Progenitor cell of endocrine pancreas (in vitro differentiated cells): ENCODE data around the gene MON1A. TPM values are rescaled to one million over a fixed set of nuclear protein-coding genes. Genes with fewer than 3 reads are reported as not detected.

ENCODE experiments used
- DNase-seq: peaks from one replicate; pipeline ENCODE4 v3.0.0; 2021; ENCODE audit warnings: low spot score; ENCODE audit not compliant: unreplicated experiment
- H3K27ac Mint-ChIP-seq: 2 replicates; pipeline ENCODE4 v1.8.0; 2021; ENCODE audit warnings: mild to moderate bottlenecking, moderate library complexity, mixed read lengths
- H3K27me3 Mint-ChIP-seq: 2 replicates; pipeline ENCODE4 v1.8.0; 2021; ENCODE audit warnings: mixed read lengths
- H3K36me3 Mint-ChIP-seq: 2 replicates; pipeline ENCODE4 v1.8.0; 2022; ENCODE audit warnings: mixed read lengths; ENCODE audit not compliant: insufficient read depth
- H3K4me1 Mint-ChIP-seq: 2 replicates; pipeline ENCODE4 v1.8.0; 2021; ENCODE audit warnings: low read depth, mixed read lengths
- H3K4me3 Mint-ChIP-seq: 2 replicates; pipeline ENCODE4 v1.8.0; 2021; ENCODE audit warnings: low read depth, mild to moderate bottlenecking, moderate library complexity, mixed read lengths
- H3K9me3 Mint-ChIP-seq: 2 replicates; pipeline ENCODE4 v1.8.0; 2021; ENCODE audit warnings: low read depth, mixed read lengths
- CTCF ChIP-seq: fragments of 200-600 bp; sonication (generic); IDR thresholded peaks from one replicate; pipeline ENCODE4 v1.5.0; 2021; ENCODE audit warnings: antibody characterized with exemption, mild to moderate bottlenecking; ENCODE audit not compliant: unreplicated experiment
- total RNA-seq: library from RNA; stranded (reverse); gene quantifications from 2 replicates; pipeline ENCODE4 v1.2.1, GENCODE V29; 2021

The MON1A gene
- total RNA-seq, 1 donor from 2014 or later, result 8.8 TPM

- DNase-seq, result no peak
These were observed 36.8 kb upstream of the MON1A start for GRCh38 chr3:49966233-49966942.

GRCh38 chr3:49955636-49956035, 26.0 kb upstream of the MON1A start:
- Mint-ChIP-seq H3K27ac (no peak overlapping the region), H3K27me3 (no peaks in the 10 kb centered on the region), H3K9me3 (no peaks in the 10 kb centered on the region), H3K4me3 (no peak overlapping the region), H3K36me3 (no peaks in the 10 kb centered on the region), H3K4me1 (no peaks in the 10 kb centered on the region)
- TF ChIP-seq CTCF, result no peak
- no peak for DNase-seq

More at GRCh38 chr3:49966233-49966942, 36.8 kb upstream of the MON1A start:
- H3K4me1 Mint-ChIP-seq, result no peaks in the 10 kb centered on the region
- H3K9me3 Mint-ChIP-seq, result no peaks in the 10 kb centered on the region
- TF ChIP-seq CTCF, result no peak
- H3K4me3 Mint-ChIP-seq, result no peak overlapping the region
- no peak overlapping the region for H3K27ac Mint-ChIP-seq
- no peaks in the 10 kb centered on the region for H3K27me3 Mint-ChIP-seq
- H3K36me3 Mint-ChIP-seq, result peaks cover 17% of the 10 kb centered on the region

- no peak for DNase-seq
These were observed 23.3 kb upstream of the MON1A start for GRCh38 chr3:49952924-49953323.

GRCh38 chr3:49942651-49943050, 13.0 kb upstream of the MON1A start:
- no peak overlapping the region for H3K4me3 Mint-ChIP-seq
- H3K27me3 Mint-ChIP-seq, result no peaks in the 10 kb centered on the region
- TF ChIP-seq CTCF, result no peak
- H3K9me3 Mint-ChIP-seq, result peaks cover 3% of the 10 kb centered on the region
- no peak for DNase-seq
- no peak overlapping the region for H3K27ac Mint-ChIP-seq
- H3K36me3 Mint-ChIP-seq, result peaks cover 5% of the 10 kb centered on the region
- H3K4me1 Mint-ChIP-seq, result peaks cover 8% of the 10 kb centered on the region

More at GRCh38 chr3:49952924-49953323, 23.3 kb upstream of the MON1A start:
- H3K4me3 Mint-ChIP-seq, result no peak overlapping the region
- no peak overlapping the region for H3K27ac Mint-ChIP-seq
- H3K36me3 Mint-ChIP-seq, result no peaks in the 10 kb centered on the region
- no peaks in the 10 kb centered on the region for H3K4me1 Mint-ChIP-seq
- no peak for TF ChIP-seq CTCF
- no peaks in the 10 kb centered on the region for H3K9me3 Mint-ChIP-seq
- H3K27me3 Mint-ChIP-seq, result no peaks in the 10 kb centered on the region

GRCh38 chr3:49940667-49941249, 11.1 kb upstream of the MON1A start:
- Mint-ChIP-seq H3K36me3 (peaks cover 5% of the 10 kb centered on the region), H3K4me3 (peak overlapping the region; percentile 97), H3K9me3 (peaks cover 3% of the 10 kb centered on the region), H3K4me1 (peaks cover 8% of the 10 kb centered on the region), H3K27ac (peak overlapping the region; percentile 97), H3K27me3 (no peaks in the 10 kb centered on the region)
- DNase-seq, result no peak
- TF ChIP-seq CTCF, result no peak
